Posterior vena cava (tissue), 2 donors: ENCODE measurements around the gene CCDC146. TPM values are rescaled to one million over a fixed set of nuclear protein-coding genes. Genes with fewer than 3 reads are reported as not detected.
"Not testable (repeated sequence)": the region's sequence is repeated elsewhere in the genome, so short reads cannot be mapped to it uniquely, and the experiment has no call there.

Experiments
- DNase-seq: peaks from one replicate; pipeline ENCODE4 v3.0.0-alpha.2; 2020; ENCODE audit warnings: low spot score
- intact Hi-C, 2 donors: fragments of 100-400 bp; cut with DNase I; formaldehyde crosslinking; loops; one replicate each; pipeline versions ENCODE4 v1.14.1 to v1.14.2; 2022 to 2023
- total RNA-seq, 2 donors: library from RNA; stranded (reverse); fragmentation: NEBNext Ultra II Directional; extraction: Animal tissue kit (Norgen Biotek cat#: 25700); gene quantifications; one replicate each; pipeline ENCODE4 v1.2.1, GENCODE V29; 2021
- donor health status: DM: yes; HTN: yes; CAD: no.
- donor health status: DM: yes; HTN: yes; CAD: no.

The CCDC146 gene
- total RNA-seq, 2 donors from 2014 or later: 12.7 to 12.9 TPM

DNA sequence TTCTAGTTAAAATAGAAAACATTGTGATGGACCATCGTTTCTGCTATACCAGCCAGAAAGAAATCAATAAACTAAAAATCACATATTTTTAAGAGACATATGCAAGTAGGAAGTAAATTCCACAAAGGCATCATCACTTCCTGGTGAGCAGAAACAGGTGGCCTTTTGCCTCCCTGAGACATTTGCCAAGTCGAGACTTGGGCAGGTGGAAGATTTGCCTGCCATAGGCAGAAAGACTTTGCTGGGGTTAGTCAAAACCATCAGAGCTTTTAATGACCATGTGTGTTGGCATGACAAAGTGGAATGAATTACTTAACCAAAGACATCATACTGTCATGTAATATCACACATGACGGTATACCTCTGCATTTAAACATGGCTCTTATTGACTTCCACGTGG, 143.3 kb downstream of the CCDC146 start:
- intact Hi-C loops: loop anchor here in 1 of 2 donors (1.0 kb wide), 1 partner anchor 27 kb away; no protein-coding TSS in a partner anchor
- DNase-seq: no peak

DNA sequence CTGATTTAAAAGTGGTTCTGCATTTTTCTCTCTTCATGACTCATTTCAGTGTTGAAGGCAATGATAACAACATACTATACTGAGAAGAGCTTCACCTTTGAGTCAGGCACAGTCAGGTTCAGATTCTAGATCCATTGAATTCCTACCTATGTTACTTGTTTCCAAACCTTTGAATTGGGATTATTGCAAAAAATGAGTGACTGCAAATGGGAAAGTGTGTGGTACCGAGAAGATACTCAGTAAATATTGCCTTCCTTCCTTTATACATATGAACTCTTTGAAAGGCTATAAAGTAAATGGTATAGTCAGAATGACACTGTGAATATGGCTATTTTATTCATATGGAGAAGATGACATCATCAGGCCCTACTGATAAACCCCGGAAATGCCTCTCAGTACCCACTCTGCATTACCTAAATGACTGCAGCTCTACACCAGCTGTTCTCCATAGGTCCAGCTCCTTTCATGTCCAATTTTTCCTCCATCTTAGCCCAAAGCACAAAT, 143.9 kb downstream of the CCDC146 start:
- intact Hi-C loops: loop anchor here in 1 of 2 donors (1.0 kb wide), 1 partner anchor 26 kb away; no protein-coding TSS in a partner anchor
- no peak for DNase-seq

DNA sequence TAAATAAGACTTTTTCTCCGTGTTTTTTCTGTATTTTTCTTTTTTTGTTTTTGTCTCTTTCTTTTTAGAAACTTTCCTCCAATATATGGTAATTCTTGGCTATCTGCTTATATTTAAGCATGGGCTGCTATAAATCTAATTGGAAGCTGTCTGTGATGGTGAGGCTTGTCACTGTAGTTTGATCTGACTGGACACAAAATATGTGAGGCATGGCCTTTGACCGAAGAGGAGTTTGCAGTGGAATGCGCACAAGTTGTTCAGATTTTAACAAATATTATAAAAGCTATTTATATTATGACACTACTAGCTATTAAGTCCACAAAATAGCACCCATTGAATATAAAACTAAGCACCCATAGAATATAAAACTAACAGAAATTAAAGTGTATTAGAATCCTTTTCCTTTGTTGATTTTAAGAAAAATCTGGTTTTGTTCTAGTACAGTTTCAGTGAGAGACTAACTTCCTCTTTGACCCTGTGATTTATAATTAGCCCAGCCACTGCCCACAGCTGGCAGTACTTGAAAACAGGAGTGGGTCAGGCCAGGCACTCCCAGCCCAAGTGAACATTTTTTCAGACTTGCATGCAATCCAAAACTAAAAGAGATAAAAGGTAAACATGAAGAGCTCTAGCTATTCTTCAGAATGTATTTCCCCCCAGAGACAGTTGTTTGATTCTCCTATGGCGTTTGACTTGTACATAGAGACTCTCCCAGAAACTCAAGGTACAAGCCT, 147.1 kb downstream of the CCDC146 start:
- intact Hi-C loops: no loop called here
- DNase-seq: no peak

DNA sequence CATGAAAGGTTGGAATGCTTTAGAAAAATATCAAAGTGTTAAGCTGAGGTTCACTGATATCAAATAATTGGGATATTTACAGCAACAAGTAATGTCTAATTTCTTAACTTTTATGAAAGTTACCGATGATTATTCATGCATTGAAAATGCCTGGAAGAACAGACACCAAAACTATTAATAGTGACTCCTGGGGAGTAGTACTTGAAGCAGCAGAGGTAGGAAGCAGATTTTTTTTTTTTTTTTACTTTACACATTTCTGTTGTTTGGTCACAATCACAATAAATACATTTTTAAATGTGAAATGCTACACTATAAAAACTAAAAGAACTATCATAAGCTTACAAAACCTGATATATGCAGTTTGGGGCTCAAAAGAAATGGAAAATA, 147.7 kb downstream of the CCDC146 start:
- intact Hi-C loops: no loop called here
- DNase-seq: no peak

DNA sequence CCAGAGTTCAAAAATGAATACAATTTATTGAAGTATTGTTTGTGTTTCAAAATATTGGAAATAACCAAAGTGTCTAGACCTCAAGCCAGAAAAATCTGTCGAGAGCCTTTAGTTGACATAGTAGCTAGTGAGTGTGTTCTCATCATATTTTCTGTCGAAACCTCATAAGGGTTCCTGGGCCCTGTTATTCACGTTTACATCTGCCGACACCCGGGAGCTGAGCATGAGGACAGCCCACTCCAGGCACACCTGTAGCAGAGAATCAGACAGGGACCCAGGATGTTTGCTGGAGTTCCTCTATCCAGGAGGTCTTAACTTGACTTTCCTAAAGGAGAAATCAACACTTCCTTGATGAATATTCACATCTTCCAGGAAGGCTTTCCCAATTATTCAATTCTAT, 149.4 kb downstream of the CCDC146 start:
- intact Hi-C loops: loop anchor here in 1 of 2 donors (2.0 kb wide), 1 partner anchor 37 kb away; no protein-coding TSS in a partner anchor
- DNase-seq: no peak

DNA sequence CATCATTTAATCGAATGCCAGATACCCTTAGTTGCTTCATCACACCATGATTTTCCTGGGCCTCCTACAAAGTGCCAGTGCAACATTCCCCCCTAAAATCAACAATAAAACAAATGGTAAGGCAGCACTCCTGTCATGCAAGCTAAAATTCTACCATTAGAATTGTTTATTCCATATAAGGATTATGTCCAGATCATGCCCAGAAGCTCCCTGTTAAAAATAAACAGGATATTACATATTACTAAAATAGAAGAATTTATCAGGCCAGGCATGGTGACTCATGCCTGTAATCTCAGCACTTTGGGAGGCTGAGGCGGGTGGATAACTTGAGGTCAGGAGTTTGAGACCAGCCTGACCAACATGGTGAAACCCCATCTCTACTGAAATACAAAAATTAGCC, 153.2 kb downstream of the CCDC146 start:
- DNase-seq, intact Hi-C loops: not testable (repeated sequence)

DNA sequence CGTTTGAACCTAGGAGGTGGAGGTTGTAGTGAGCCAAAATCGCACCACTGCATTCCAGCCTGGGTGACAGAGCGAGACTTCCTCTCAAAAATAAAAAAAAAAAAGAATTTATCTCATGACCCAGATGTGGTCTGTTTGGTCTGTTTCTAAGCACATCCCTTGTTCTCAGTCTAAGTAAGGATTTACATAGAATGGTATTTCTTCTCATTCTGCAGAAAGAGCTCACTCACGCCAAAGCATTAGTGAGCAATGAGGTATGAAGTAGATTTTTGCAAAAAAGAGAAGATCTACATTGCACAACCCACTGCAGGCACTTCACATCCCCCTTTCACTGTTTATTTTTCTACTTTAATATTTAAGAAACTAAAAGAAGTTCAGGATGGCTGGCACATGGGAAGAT, 153.7 kb downstream of the CCDC146 start:
- intact Hi-C loops: no loop called here
- no peak for DNase-seq

DNA sequence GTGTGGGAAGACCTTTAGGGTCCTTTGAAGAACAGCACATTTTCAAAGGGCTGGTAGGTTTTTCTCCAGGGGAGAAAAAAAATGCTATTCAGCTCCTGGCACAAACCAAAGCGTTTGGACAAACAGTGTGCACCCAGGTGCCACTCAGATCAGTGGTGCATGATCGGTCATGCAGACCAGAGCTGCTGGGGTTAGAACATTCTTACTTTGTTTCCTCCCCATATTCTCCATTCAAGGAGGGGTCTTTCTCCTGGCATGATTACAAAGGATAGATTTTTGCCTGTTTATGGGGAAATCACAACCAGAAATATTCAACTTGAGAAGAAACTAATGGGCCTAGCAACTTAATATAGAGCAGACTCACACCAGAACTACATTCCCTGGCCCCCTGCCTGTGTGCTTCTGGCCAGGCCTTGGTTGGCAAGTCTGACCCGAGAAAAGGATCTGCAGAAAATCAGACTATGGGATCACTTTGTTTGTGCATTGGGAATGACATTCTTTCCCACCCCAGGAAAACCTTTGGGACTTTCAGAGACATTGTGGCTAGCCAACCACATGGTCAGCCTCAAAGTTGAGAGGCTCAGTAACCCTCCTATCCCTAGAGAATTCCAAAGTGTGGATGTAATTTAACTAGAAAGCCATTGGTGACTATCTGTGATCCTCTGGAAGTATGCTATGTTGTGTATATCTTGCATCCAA, 159.5 kb downstream of the CCDC146 start:
- no peak for DNase-seq
- intact Hi-C loops: no loop called here

DNA sequence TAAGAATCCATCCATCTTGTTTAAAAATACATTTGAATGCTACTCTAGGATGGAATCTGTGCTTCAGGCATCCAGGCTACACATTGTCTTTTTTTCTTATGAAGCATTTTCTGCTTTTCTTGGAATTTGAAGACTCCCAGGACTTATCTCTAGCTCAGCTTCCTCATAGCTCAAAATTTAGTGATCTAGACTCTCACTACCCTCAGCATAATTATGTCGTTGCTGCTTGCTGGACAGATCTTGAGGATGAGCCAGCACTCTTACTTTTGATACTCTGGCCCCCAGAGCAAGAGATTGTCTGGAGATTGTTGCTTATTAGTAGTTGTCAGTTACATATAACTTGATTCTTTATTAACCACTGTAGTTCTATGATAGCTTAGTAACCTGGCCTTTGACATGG, 160.5 kb downstream of the CCDC146 start:
- intact Hi-C loops: no loop called here
- no peak for DNase-seq

DNA sequence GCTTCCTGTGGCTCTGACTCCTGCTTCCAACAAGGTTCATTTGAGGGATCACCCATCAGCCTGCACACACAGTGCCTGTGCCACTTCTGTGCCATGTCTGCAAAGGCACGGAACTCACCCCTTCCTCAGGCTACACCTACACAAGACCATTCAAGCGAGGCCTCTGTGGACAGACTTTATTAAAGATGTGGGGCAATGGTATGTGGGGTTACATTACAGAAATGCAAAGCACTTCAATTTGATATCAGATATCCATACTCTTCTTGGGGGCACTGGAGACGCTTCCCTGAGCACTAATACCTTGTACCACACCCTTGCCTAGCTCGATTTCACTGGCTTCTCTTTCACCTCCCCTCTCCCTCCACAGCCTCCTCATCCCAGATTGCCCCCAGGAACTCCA, 161.6 kb downstream of the CCDC146 start:
- no peak for DNase-seq
- intact Hi-C loops: no loop called here

DNA sequence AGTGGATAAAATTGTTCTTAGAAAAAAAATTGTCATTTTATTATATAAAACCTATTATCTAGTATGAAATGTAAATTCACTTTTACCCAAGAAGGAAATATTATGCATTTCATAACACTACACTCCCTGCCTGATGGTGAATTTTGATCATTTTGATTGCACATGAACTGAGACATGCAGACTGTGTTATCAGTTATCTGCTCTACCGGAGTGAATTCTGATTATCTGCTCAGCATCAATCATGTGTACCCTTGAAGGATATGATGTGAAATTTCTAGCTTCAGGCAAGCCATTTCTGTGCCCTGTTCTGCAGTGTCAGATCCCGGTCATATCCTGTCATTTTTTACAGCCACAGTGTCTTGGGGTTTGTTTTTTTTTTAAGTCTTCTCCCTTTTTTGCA, 162.2 kb downstream of the CCDC146 start:
- intact Hi-C loops: no loop called here

DNA sequence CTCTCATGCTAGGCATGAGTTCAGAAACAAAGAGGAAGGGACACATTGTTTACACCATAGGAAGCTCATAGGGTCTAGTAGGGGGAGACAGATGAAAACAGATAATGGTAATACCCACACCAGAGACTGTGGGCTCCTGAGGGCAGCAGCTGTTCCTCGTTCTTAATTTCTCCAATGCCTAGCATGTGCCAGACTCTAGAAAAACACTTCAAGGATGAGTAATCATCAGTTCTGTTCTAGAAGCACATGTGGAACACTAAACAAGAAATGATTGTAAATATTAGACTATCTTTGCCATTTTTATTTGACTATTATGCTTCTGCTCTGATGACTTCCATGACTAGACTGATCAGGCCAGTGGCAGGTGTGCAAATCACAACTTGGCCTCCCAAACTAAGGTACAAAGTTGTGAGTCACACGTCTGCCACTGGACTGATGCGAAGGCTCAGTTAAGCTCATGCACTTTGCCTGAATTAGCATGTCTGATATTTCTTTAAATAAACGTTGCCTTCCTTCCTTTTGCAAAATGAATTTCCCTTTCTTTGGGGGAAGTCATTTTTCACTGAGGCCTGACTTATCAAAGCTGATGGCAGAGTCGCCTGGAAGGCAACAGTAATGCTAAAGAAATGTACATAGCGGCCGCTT, 166.4 kb downstream of the CCDC146 start:
- intact Hi-C loops: no loop called here

More for the DNA sequence above, 162.2 kb downstream of the CCDC146 start:
- no peak for DNase-seq

DNA sequence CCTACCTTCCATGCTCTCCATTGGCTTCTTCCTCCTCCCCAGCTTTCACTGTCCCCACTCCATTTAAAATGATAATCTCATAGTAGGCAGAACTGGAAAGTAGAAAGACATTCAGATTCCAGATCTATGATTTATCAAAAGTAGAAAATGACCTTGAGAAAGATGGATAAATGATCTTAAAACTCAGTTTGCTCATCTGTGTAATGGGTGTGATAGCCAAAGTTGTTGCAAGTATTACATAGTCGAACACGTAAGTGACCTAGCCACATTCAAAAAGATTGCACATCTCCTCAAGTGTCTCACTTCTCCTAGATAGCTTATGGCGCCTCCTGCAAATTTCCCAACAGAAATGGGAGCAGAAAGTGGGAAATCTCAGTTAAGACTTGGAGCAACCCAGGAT, 167.0 kb downstream of the CCDC146 start:
- intact Hi-C loops: no loop called here
- no peak for DNase-seq

More for the DNA sequence above, 166.4 kb downstream of the CCDC146 start:
- no peak for DNase-seq

DNA sequence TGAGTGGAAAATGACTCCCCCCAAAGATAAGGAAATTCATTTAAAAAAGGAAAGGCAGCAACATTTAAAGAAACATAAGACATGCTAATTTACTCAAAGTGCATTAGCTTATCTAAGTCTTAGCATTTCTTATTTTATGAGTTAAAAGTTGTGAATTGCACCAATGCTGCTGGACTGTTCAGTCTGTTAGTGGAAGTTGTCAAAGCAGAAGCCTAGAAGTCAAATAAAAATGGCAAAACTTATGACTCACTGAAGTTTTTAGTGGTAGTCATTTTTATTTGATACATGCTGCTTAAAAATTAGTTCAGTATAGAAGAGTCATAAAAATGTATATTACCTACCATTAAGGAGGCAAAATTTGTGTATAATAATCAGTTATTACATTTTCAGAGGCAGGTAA, 168.0 kb downstream of the CCDC146 start:
- intact Hi-C loops: no loop called here

DNA sequence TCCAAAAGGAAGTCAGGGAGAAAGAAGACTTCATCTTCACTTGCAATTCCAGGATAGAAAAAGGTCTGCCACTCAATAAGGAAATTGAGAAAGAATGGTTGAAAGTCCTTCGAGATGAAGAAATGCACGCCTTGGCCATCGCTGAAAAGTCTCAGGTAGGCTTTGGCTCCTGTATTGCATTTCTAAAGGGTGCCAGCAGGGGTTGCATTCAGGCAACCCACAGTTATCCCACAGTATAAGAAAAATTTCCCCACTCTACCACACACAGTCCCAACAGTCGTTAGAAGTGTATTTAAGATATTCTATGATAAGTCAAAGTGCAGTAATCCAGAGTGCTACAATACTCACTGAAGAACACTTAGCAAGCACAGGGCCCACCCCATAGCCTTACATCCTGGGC, 170.6 kb downstream of the CCDC146 start:
- intact Hi-C loops: no loop called here
- DNase-seq: no peak

More for the DNA sequence above, 168.0 kb downstream of the CCDC146 start:
- no peak for DNase-seq

DNA sequence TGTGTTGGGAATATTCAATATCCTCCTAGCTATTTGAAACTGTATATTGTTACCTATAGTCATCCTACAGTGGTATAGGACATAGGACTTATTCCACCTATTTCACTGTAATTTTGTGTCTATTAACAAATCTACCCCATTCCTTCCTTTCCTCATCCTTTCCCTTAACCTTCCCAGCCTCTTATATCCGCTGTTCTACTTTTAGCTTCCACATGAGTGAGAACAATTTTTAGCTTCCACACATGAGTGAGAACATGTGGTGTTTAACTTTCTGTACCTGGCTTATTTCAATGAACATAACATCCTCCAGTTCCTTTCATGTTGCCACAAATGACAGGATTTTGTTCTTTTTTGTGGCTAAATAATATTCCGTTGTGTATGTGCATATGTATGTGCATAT, 173.1 kb downstream of the CCDC146 start:
- no peak for DNase-seq
- intact Hi-C loops: no loop called here

DNA sequence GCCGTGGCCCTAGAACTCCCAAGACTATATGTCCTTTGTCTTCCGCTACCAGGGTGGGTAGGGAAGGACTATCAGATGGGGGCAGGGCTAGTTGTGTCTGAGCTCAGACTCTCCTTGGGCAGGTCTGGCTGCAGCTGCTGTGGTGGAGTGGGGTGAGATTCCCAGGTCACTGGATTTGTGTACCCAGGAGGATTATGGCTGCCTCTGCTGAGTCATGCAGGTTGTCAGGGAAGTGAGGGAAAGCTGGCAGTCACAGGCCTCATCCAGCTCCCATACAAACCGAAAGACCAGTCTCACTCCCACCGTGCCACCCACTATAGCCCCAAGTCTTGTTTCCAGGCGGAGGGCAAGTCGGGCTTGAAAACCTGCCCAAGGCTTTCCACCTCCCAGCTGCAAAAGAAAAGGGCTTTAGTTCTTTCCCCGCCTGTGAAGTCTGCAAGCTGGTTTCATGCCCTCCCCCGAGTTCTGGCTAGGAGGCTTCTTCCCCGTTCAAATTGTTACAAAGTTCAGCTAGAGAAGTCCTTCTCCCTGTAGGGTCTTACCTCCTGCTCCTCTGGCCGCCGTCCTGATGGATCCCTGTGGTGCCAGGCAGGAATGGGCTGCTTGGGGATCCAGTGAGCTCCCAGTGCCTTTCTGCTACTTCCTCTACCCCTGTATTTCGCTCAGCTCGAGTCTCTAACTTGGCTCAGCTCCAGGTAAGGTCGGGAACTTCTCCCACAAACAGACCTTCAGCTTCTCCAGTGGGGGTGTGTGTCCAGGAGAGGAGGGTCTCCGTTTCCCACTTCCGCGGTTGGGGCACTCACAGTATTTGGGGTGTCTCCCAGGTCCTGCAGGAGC, 184.0 kb downstream of the CCDC146 start:
- DNase-seq: no peak
- intact Hi-C loops: no loop called here

DNA sequence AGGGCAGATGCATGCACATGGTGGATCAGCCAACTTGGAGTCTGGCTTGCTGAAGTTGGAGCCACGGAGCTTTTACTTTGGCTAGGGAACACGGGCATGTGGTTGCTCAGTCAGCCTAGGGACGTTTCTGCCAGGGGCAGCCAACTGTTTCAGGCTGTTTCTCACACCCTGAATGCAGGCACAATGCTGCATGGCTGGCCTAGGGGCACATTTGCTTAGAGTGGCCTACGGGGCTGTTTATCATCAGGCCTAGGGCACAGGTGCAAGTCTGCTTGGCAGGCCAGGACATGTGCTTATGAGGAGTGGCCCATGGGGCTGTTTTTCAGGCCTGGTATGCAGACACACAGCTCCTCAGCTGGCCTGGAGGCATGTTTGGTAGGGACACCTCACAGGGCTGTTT, 186.4 kb downstream of the CCDC146 start:
- no peak for DNase-seq
- intact Hi-C loops: no loop called here

DNA sequence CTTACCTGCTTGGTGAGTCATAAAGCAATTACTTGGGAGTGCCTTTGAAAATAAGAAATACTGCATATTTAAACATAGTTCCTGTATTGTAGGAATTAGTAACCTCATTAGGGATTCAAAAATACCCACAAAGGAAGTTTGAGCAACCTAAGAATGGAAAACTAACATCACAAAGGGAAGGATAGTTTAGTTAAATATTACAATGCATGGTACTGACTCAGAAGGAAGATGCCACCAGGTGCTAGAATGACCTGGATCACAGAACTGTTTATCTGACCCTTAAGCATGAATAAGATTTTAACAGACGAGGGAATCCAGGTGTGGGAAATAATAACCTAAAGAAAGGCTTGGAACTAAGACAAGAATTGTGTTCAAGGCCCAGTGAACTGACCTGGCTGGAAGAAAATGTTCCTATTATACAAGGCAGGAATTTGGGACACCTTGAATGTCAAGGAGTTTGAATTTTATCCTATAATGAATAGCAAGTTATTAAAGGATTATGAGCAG, 187.4 kb downstream of the CCDC146 start:
- DNase-seq: no peak
- intact Hi-C loops: no loop called here
